AG04449 (cell line): ENCODE data around the gene SAMSN1.

Experiments used
- CTCF ChIA-PET: fragments of 350-600 bp; formaldehyde crosslinking; extraction: SDS; loops from one replicate; lab custom pipeline; 2021; ENCODE audit warnings: antibody characterized with exemption; lab: Yijun Ruan, JAX
- POLR2A ChIA-PET: fragments of 400-600, 350-600 bp; formaldehyde crosslinking; extraction: SDS; loops from one replicate; lab custom pipeline; 2020; ENCODE audit warnings: antibody characterized with exemption, inconsistent platforms; lab: Yijun Ruan, JAX
- DNase-seq: peaks from one replicate; pipeline ENCODE4 v3.0.0-alpha.2; 2010; ENCODE audit warnings: low read depth, low spot score
- H3K4me3 ChIP-seq: 2 replicates; pipeline ENCODE4 v1.5.1; 2011; ENCODE audit warnings: low read depth, mild to moderate bottlenecking, control low read depth, low read length
- TF ChIP-seq, protein P1 (sequence below): IDR thresholded peaks from one replicate; pipeline ENCODE4 v1.5.1; 2011; ENCODE audit warnings: mild to moderate bottlenecking, moderate library complexity, low read length, control low read depth, inconsistent platforms; ENCODE audit not compliant: insufficient read depth; ENCODE audit errors: missing control alignments

The SAMSN1 gene

DNA sequence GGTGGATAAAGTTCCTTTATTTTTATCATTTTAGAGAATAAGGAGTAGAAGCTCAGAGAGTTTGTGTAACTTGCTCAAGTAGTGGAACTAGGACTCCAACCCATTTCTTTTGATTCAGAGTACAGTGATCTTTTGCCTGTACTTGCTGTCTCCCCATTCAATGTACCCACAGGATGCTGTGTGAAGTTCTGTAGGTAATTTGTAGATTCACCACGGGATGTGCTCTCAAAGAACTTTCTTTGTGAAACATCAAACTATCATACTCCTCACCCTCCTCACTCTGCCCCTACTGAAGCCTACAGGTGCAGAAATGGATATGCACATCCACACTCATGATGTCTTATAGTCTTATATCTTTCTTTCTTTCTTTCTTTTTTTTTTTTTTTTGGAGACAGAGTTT lies 97.3 kb downstream of the SAMSN1 start:
- no peak for DNase-seq
- TF ChIP-seq, protein P1, sequence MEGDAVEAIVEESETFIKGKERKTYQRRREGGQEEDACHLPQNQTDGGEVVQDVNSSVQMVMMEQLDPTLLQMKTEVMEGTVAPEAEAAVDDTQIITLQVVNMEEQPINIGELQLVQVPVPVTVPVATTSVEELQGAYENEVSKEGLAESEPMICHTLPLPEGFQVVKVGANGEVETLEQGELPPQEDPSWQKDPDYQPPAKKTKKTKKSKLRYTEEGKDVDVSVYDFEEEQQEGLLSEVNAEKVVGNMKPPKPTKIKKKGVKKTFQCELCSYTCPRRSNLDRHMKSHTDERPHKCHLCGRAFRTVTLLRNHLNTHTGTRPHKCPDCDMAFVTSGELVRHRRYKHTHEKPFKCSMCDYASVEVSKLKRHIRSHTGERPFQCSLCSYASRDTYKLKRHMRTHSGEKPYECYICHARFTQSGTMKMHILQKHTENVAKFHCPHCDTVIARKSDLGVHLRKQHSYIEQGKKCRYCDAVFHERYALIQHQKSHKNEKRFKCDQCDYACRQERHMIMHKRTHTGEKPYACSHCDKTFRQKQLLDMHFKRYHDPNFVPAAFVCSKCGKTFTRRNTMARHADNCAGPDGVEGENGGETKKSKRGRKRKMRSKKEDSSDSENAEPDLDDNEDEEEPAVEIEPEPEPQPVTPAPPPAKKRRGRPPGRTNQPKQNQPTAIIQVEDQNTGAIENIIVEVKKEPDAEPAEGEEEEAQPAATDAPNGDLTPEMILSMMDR: no peak
- no peak overlapping the region for H3K4me3 ChIP-seq
- ChIA-PET CTCF (no interaction called here), POLR2A (no interaction called here)

DNA sequence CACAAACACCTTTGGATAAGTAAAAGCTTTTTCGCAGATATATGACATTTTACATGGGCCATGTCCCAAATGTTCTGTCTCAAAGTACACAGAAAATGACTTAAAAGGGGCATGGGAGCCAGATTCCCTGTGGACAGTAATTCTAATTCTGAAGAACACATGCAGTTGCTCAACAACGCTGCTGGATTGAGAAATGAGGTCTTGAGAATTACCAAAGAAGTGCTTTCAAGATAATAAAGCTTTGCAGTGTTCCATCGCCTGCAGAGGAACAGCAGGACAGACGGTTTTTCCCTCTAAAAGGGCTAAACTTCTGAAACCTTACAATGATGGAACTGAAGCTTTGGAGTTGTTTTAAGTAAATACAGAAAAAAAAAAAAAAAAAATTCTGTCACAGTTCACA lies 107.9 kb downstream of the SAMSN1 start:
- POLR2A ChIA-PET: no interaction called here
- no peak overlapping the region for H3K4me3 ChIP-seq
- no peak for DNase-seq
- TF ChIP-seq, protein P1: no peak
- CTCF ChIA-PET: no interaction called here

DNA sequence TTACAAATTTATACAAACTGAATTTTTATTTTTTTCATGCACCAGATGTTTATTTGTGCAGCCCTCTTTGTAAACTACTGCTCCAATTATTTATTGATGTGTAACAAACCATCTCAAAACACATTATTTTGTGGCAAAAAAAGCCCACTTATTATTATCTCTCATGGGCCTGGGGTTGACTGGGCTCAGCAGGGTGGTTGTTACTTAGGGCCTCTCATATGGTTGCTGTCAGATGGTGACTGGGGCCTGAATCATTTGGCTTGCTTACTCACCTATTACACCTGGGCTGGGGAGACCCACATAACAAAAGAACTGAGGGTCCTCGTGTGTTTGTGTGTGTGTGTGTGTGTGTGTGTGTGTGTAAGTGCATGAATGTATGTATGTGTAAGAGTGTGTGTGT lies 110.7 kb downstream of the SAMSN1 start:
- no peak for DNase-seq
- no peak overlapping the region for H3K4me3 ChIP-seq
- ChIA-PET CTCF (no interaction called here), POLR2A (no interaction called here)
- TF ChIP-seq, protein P1: no peak
